ENCODE measurements around the gene CDKN1C.

The CDKN1C gene

GRCh38 chr11:2928605-2929530, 43.3 kb upstream of the CDKN1C start, which contains the start of gene PHLDA2:
Gene PHLDA2, minus strand, starts transcription at chr11:2929420. Its CDS starts 56 bp downstream, at chr11:2929364.
- TF ChIP-seq CTCF (IDR thresholded peaks at IDR 0.05; ENCODE audit: low read depth, low read length) = no peak
- H3K4me3 ChIP-seq (ENCODE audit: low read depth, low read length) = peak within 1 kb of the TSS; percentile 23
- DNase-seq (ENCODE audit: low read depth) = peak; percentile 54

- no peak overlapping the region for H3K4me3 ChIP-seq (ENCODE audit: low read depth, low read length)
- TF ChIP-seq MYC (IDR thresholded peaks at IDR 0.05; ENCODE audit: low read depth, low read length) = no peak
- no peak for TF ChIP-seq POLR2A (IDR thresholded peaks at IDR 0.05; ENCODE audit: extremely low read depth, insufficient read length)
- TF ChIP-seq CTCF (IDR thresholded peaks at IDR 0.05; ENCODE audit: low read depth, low read length) = no peak
- TF ChIP-seq MAX (IDR thresholded peaks at IDR 0.05; ENCODE audit: low read depth, low read length) = no peak
- DNase-seq (ENCODE audit: low read depth) = peak; percentile 68
Measured at GRCh38 chr11:2927851-2928604, 42.5 kb upstream of the CDKN1C start.

- no peak for TF ChIP-seq POLR2A (IDR thresholded peaks at IDR 0.05; ENCODE audit: extremely low read depth, insufficient read length)
- no peak for TF ChIP-seq MAX (IDR thresholded peaks at IDR 0.05; ENCODE audit: low read depth, low read length)
- TF ChIP-seq CTCF (IDR thresholded peaks at IDR 0.05; ENCODE audit: low read depth, low read length) = no peak
- TF ChIP-seq MYC (IDR thresholded peaks at IDR 0.05; ENCODE audit: low read depth, low read length) = no peak
- H3K4me3 ChIP-seq (ENCODE audit: low read depth, low read length) = no peak overlapping the region
- DNase-seq (ENCODE audit: low read depth) = no peak
Measured at GRCh38 chr11:2927121-2927800, 41.7 kb upstream of the CDKN1C start.

- TF ChIP-seq MYC (IDR thresholded peaks at IDR 0.05; ENCODE audit: low read depth, low read length) = no peak
- no peak for TF ChIP-seq POLR2A (IDR thresholded peaks at IDR 0.05; ENCODE audit: extremely low read depth, insufficient read length)
- no peak for TF ChIP-seq MAX (IDR thresholded peaks at IDR 0.05; ENCODE audit: low read depth, low read length)
- DNase-seq (ENCODE audit: low read depth) = no peak
- H3K4me3 ChIP-seq (ENCODE audit: low read depth, low read length) = no peak overlapping the region
Measured at GRCh38 chr11:2926611-2927051, 41.1 kb upstream of the CDKN1C start.

GRCh38 chr11:2924821-2925675, 39.5 kb upstream of the CDKN1C start:
- H3K4me3 ChIP-seq (ENCODE audit: low read depth, low read length) = no peak overlapping the region
- DNase-seq (ENCODE audit: low read depth) = no peak
- TF ChIP-seq MYC (IDR thresholded peaks at IDR 0.05; ENCODE audit: low read depth, low read length) = no peak
- no peak for TF ChIP-seq MAX (IDR thresholded peaks at IDR 0.05; ENCODE audit: low read depth, low read length)
- no peak for TF ChIP-seq POLR2A (IDR thresholded peaks at IDR 0.05; ENCODE audit: extremely low read depth, insufficient read length)
- no peak for TF ChIP-seq CTCF (IDR thresholded peaks at IDR 0.05; ENCODE audit: low read depth, low read length)
